D721Med (cell line): ENCODE results near the gene IPCEF1.

Source experiments
- DNase-seq: peaks from one replicate; pipeline ENCODE4 v3.0.0; 2011; ENCODE audit warnings: low spot score; ENCODE audit not compliant: insufficient read length
- FAIRE-seq: peaks from 2 replicates; lab custom pipeline; 2011; peaks lifted over from hg19 to GRCh38; lab: Jason Lieb, UNC
- TF ChIP-seq, protein P1 (sequence below): IDR thresholded peaks from 2 replicates; pipeline ENCODE4 v1.5.1; 2012; ENCODE audit warnings: mild to moderate bottlenecking, control low read depth; ENCODE audit not compliant: insufficient read depth; ENCODE audit errors: missing control alignments

IPCEF1 gene

DNA sequence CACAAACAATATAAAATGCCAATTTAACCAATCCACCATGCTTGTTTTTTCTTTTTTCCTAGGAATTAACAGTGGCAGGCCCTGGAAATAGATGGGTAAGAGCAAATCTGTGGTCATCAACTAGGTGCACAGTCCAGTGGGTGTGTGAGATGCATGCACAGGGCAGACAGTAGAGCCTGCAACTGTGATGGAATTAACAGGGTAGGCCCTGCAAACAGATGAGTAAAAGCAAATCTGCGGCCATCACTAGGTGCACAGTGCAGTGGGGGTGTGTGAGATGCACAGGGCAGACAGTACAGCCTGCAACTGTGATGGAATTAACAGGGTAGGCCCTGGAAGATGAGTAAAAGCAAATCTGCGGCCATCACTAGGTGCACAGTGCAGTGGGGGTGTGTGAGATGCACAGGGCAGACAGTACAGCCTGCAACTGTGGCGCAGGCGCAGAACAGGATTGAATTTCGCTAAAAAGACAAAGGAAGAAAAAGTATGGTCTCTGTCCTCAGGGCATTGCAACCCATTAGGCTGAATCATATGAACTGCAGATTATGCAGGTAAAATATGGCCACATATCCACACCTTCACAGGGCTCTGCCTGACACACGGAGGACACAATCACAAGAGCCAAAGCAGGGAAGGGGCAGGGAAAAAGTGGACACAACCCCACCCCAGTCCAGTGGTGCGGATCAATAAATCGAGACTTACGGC is 41.0 kb upstream of the IPCEF1 start:
- FAIRE-seq (no peak), DNase-seq (no peak)
- TF ChIP-seq, protein P1, sequence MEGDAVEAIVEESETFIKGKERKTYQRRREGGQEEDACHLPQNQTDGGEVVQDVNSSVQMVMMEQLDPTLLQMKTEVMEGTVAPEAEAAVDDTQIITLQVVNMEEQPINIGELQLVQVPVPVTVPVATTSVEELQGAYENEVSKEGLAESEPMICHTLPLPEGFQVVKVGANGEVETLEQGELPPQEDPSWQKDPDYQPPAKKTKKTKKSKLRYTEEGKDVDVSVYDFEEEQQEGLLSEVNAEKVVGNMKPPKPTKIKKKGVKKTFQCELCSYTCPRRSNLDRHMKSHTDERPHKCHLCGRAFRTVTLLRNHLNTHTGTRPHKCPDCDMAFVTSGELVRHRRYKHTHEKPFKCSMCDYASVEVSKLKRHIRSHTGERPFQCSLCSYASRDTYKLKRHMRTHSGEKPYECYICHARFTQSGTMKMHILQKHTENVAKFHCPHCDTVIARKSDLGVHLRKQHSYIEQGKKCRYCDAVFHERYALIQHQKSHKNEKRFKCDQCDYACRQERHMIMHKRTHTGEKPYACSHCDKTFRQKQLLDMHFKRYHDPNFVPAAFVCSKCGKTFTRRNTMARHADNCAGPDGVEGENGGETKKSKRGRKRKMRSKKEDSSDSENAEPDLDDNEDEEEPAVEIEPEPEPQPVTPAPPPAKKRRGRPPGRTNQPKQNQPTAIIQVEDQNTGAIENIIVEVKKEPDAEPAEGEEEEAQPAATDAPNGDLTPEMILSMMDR = no peak

DNA sequence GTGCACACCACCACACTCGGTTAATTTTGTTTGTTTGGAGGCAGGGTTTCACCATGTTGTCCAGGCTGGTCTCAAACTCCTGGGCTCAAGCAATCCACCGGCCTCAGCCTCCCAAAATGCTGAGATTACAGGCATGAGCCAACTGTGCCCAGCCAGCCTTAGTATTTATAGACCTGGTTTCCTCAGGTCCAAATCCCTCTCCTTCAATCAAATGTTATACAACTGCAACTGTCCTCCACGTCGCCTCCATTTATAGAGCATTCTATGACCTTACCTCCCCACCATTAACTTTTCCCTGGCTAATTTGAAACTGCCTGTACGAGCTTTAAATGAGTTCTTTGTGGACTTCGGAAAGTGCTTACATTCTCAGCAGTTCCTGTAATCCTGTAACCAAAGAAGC is 39.3 kb upstream of the IPCEF1 start:
- FAIRE-seq = no peak

DNA sequence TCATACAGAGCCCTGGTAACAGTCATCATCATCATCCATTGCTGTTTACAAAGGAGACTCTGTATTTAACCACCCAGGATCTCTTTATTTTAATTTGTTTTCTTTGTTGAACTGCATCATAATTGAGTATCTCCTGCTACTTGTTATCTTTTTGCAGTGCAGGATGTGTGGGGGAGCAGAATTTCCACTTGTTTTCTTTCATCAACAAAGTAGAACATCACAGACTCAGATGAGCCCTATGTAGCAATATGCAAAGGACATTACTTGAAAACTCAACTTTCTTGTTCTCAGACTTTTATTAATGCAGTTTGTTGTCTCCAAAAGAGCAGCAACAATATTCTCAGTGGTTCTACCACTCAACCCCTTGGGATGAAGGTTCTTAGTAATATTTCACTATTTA is 38.7 kb upstream of the IPCEF1 start:
- no peak for FAIRE-seq
- TF ChIP-seq, protein P1 = no peak
- DNase-seq = no peak

More for the DNA sequence above, 39.3 kb upstream of the IPCEF1 start:
- TF ChIP-seq, protein P1 = no peak
- no peak for DNase-seq

DNA sequence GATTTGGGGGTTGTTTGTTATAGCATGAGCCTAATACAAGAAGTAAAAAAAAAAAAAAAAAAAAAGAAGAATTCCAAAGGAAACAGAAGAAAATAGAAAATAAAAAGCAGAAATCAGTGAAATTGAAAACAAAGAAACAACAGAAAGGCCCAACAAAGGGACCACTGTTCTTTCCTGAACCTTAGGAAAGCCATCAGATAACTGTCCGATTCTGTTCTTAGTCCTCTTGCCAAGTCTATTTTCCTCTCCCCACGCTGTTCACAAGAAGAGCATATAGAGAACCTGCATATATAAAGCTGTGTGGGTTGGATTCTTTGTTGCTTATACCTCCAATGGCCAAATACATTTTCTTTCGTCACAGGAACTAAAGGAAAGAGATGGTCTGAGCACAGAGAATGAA is 38.0 kb upstream of the IPCEF1 start:
- DNase-seq (no peak), FAIRE-seq (no peak)
- TF ChIP-seq, protein P1 = no peak

DNA sequence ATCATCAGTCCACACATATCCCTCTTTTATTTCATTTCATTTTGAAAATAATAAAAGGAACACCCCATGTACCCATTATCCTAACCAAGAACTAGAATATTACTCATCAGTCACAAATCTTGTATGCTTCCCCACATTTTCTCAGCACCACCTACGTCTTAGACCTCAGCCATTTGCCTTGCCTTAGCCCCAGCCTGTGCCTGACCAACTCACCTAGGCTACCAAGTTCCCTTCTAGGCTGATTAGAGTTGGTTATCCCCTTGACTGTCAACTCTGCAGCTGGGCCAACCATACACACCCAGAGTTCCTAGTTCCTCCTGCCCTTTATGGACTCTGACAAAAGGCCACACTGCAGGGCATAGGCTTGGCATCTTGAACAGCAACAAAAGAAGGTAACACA is 33.4 kb upstream of the IPCEF1 start:
- TF ChIP-seq, protein P1 = no peak
- FAIRE-seq = no peak
- DNase-seq = no peak

DNA sequence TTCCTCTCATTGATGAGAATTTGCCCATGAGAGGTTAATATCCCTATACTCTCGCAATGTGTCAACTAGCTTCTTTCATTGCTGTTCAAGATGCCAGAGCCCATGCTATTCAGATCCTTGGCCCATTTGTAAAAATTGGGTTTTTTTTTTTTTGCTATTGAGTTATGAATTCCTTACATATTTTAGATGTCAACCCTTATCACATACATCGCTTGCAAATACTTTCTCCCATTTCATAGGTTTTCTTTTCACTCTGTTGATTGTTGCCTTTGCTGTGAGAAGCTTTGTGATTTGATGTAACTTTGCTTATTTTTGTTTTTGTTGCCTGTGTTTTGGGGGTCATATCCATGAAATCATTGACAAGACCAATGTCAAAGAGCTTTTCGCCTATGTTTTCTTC is 32.2 kb upstream of the IPCEF1 start:
- TF ChIP-seq, protein P1 = no peak
- FAIRE-seq = no peak

More for the DNA sequence above, 32.2 kb upstream of the IPCEF1 start:
- no peak for DNase-seq
